ENCODE measurements around the gene FCHO1.

The FCHO1 gene, protein sequence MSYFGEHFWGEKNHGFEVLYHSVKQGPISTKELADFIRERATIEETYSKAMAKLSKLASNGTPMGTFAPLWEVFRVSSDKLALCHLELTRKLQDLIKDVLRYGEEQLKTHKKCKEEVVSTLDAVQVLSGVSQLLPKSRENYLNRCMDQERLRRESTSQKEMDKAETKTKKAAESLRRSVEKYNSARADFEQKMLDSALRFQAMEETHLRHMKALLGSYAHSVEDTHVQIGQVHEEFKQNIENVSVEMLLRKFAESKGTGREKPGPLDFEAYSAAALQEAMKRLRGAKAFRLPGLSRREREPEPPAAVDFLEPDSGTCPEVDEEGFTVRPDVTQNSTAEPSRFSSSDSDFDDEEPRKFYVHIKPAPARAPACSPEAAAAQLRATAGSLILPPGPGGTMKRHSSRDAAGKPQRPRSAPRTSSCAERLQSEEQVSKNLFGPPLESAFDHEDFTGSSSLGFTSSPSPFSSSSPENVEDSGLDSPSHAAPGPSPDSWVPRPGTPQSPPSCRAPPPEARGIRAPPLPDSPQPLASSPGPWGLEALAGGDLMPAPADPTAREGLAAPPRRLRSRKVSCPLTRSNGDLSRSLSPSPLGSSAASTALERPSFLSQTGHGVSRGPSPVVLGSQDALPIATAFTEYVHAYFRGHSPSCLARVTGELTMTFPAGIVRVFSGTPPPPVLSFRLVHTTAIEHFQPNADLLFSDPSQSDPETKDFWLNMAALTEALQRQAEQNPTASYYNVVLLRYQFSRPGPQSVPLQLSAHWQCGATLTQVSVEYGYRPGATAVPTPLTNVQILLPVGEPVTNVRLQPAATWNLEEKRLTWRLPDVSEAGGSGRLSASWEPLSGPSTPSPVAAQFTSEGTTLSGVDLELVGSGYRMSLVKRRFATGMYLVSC

GRCh38 chr19:17751103-17751911 is at the start of gene FCHO1:
Gene FCHO1 (plus strand): TSS chr19:17751477. CDS start chr19:17755165, 3,688 bp downstream.
- DNase-seq (ENCODE audit: insufficient read length, low spot score) = no peak
- no peak for FAIRE-seq

DNA sequence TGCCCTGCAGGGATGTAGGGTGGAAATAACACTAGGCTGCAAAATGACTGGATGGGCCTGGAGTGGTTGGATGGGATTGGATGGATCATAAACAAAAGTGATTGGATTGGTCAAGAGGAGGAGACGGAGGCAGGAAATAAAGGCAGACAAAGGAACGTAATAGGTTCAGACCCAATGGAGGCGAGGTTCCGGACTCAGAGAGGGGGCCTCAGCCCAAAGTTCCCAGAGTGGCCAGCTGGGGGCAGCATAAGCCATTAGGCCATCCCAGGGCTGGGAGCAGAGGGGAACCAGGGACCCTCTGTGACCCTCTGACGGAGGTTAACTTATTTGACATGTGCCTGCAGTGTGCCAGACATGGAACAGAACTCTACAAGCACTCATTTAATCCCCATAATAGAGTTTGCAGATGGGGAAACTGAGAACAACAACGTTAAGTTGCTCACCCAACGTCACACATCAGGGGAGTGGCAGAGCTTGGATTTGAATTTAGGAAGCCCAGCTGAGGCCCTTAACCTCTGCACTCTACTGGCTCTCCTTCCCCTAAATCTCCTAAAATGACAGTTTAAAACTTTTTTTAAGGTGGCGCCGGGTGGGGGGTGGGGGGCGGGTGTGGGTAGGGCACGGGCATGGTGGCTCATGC is 47.3 kb upstream of the FCHO1 start:
- peak; percentile 88 for FAIRE-seq
- DNase-seq (ENCODE audit: insufficient read length, low spot score) = peak; percentile 68

DNA sequence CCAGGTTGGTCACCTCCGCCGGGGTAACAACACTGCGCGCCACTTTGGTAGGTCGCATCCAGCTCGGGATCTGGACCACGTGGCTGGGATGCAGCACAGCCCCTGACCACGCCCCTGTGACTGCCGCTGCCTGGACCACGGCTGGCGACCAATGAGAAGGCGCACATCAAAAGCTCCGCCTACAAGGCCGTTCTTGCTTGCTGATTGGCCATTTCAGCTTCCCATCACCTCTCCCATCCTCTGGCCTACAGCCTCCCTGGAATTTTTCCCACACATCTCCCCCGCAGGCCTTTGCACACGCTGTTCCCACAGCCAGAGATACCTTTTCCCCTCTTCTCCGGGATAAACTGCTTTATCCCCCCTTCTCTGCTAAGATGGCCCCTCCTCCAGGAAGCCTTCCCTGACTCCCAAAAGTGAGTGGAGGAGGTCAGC is 44.5 kb upstream of the FCHO1 start:
- DNase-seq (ENCODE audit: insufficient read length, low spot score) = no peak
- no peak for FAIRE-seq

DNA sequence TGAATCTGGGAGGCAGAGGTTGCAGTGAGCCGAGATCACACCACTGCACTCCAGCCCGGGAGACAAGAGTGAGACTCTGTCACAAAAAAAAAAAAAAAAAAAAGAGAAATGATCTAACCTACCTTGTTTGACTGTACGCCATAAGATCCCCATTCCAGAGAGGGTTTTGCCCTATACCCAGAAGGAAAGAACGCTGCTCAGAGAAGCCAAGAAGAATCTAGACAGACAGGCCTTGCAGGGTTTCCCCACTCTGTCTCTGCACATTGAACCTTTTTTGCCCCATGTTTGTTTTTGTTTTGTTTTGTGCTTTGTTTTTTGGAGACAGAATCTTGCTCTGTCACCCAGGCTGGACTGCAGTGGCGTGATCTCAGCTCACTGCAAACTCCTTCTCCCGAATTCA is 39.4 kb upstream of the FCHO1 start:
- FAIRE-seq = no peak
- DNase-seq (ENCODE audit: insufficient read length, low spot score) = no peak

DNA sequence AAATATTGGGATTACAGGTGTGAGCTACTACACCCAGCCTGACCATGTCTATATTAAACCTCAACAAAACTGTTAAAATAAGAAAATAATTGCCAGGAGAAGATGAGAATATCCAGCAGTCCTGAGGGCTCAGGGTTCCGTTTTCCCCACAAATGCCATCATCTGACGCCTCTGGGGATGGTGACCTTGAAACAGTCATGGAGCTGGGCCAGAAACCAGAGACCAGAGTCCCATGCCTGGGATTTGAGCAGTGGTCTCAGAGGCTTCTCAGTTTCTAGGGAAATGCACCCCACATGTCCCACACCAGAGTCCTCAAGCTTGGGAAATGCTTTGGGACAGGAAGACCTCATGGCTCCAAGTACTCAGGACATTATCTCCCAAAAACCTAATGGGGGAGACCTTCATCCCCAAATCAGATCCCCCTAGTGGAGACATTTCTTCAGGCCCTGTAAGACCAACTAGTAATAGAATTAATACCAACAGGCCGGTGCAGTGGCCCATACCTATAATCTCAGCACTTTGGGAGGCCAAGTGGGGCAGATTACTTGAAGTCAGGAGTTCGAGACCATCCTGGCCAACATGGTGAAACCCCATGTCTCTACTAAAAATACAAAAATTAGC is 34.9 kb upstream of the FCHO1 start:
- FAIRE-seq (no peak), DNase-seq (ENCODE audit: insufficient read length, low spot score) (no peak)

DNA sequence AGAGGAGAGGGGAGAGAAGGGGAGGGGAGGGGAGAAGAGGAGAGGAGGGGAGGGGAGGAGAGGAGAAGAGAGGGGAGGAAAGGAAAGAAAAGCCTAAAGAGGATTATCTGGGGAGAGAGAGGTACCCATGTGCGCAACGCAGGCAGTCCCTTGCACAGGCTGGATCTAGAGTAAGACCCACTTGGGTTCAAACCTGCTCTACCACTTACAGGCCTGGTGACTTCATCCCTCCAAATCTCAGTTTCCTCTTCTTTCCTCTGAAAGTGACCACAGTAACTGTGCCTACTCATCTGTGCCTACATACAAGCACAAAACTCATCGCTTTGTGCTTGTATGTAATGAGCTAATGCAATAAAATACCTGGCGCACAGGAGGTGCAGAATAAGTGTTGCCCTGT is 32.7 kb upstream of the FCHO1 start:
- FAIRE-seq (peak; percentile 81), DNase-seq (ENCODE audit: insufficient read length, low spot score) (no peak)

- DNase-seq (ENCODE audit: insufficient read length, low spot score) (peak; percentile 96), FAIRE-seq (peak; percentile 90)
Observed at GRCh38 chr19:17718947-17719711, 32.1 kb upstream of the FCHO1 start, which contains the start of gene MAP1S. Gene MAP1S (plus strand): TSS chr19:17719480. CDS start chr19:17719503, 23 bp downstream.

DNA sequence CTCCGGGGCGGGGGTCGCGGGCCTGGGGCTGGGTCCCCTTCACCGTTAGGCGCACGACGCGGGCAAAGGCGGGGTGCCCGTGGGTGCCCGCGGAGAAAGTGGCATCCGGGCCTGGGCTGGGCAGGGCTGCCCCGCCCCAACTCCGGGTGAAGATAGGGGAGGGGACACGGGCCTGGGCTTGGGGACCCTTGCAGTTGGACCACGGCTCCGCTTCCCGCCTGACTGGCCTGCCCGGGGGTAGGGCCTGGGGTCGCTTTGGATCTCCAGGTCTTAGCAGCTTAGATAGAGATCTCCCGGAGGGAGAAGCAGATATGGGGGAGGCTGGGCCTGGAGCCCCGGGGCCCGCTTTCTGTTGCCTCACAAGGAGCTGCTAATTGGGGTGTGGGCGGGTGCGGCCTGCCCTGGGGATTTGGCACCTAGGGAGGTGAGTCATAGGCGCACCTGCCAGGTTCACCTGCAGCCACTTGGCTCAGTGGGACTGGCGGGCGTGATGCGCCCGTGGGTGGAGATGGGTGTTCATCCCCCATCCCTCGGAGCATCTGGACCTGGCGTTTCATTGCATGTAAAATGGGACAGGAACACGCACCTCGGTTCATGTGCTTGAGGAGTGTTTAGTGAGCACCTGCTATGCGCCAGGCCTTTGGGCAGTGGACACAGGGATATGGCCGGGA is 31.4 kb upstream of the FCHO1 start:
- FAIRE-seq (peak; percentile 14), DNase-seq (ENCODE audit: insufficient read length, low spot score) (no peak)

GRCh38 chr19:17720440-17720839 is 30.8 kb upstream of the FCHO1 start:
- FAIRE-seq (peak; percentile 56), DNase-seq (ENCODE audit: insufficient read length, low spot score) (no peak)

DNA sequence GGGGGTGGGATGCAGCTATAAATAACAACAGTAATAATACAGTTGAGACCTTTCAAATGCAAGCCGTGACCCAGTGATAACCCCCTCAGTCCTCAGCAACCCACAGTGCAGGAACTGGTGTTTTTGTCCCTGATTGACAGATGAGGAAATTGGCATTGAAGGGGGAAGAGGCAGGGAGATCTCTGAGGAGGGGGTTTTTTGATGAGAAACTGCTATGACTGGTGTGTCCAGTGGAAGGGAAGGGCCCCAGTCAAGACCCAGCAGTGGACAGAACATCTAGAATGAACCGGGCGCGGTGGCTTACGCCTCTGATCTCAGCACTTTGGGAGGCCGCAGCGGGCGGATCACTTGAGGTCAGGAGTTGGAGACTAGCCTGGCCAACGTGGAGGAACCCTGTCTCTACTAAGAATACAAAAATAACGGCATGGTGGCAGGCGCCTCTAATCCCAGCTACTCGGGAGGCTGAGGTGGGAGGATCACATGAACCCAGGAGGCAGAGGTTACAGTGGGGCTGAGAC is 30.1 kb upstream of the FCHO1 start:
- DNase-seq (ENCODE audit: insufficient read length, low spot score) = no peak
- no peak for FAIRE-seq

DNA sequence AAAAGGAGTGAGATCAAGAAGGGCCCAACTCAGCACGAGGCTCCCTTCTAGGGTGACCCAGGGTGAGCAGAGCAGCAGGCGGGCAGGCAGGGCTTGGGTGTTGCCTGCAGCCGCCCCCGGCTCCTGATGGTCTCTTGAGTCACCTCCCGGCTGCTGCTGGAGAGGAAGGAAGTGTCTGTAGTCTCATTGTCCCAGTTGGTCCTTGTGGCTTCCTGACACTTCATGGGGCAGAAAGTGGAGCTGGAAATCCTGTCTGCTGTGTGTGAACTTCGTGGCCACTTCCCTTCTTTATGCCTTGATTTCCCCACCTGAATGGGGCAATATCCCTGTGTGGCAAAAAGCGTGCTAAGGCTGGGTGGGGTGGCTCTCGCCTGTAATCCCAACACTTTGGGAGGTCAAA is 29.5 kb upstream of the FCHO1 start:
- FAIRE-seq (peak; percentile 39), DNase-seq (ENCODE audit: insufficient read length, low spot score) (no peak)

- FAIRE-seq = no peak
- no peak for DNase-seq (ENCODE audit: insufficient read length, low spot score)
Observed at GRCh38 chr19:17722655-17723240, 28.5 kb upstream of the FCHO1 start.

DNA sequence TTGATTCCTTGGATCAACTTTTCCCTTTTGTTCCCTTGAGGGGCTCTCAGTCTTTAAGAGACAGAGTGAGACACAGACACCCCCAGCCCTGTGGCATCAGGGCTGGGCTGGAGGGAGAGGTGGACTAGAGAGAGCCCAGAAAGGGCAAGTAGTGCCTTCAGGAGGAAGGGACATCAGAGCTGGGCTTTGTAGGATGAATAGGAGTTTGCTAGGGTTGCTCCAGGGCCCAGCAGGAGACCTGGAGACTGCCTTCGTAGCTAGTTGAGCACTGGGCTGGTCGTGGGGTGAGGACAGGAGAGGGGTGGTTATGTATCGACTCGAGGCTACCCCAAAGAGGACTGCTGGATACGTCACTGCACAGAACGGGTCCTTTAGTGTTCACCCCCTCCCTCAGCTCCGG is 26.6 kb upstream of the FCHO1 start:
- FAIRE-seq (no peak), DNase-seq (ENCODE audit: insufficient read length, low spot score) (no peak)

DNA sequence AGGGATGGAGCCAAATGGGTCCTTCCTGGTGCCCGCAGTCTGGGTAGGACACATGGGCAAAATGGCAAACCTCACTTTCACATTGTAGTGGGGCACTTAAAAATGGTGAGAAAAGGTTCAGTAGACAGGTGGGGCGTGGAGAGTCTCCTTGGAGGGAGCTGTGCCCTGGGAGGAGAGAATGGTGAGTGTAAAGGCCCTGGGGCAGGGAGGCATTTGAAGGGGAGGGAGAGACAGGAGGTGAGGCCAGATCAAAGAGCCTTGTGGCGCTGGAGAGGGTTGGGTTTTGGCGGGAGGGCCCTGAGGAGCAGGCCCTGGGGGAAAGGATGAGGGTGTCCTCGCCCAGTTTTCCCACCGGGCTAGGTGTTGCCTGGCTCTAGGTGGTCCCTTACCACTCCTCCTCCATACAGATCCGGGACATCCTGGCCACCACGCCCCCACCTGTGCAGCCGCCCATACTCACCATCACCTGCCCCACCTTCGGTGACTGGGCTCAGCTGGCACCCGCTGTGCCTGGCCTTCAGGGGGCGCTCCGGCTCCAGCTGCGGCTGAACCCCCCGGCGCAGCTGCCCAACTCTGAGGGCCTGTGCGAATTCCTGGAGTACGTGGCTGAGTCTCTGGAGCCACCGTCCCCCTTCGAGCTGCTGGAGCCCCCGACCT is 25.7 kb upstream of the FCHO1 start:
- FAIRE-seq (no peak), DNase-seq (ENCODE audit: insufficient read length, low spot score) (no peak)

DNA sequence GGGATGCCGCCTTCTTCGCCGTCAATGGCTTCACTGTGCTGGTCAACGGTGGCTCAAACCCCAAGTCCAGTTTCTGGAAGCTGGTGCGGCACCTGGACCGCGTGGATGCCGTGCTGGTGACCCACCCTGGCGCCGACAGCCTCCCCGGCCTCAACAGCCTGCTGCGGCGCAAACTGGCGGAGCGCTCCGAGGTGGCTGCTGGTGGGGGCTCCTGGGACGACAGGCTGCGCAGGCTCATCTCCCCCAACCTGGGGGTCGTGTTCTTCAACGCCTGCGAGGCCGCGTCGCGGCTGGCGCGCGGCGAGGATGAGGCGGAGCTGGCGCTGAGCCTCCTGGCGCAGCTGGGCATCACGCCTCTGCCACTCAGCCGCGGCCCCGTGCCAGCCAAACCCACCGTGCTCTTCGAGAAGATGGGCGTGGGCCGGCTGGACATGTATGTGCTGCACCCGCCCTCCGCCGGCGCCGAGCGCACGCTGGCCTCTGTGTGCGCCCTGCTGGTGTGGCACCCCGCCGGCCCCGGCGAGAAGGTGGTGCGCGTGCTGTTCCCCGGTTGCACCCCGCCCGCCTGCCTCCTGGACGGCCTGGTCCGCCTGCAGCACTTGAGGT is 25.0 kb upstream of the FCHO1 start:
- no peak for DNase-seq (ENCODE audit: insufficient read length, low spot score)
- no peak for FAIRE-seq

- DNase-seq (ENCODE audit: insufficient read length, low spot score) (no peak), FAIRE-seq (no peak)
Observed at GRCh38 chr19:17726964-17727773, 24.1 kb upstream of the FCHO1 start.

Data from GM19239 (cell line).